Stimulated activated CD8-positive, alpha-beta memory T cell treated with anti-CD3 and anti-CD28 coated beads, Interleukin-4, amount 100 ng/mL, for 4 hours (primary cell): ENCODE data around the gene NFIA.

Source experiments
- DNase-seq, 2 donors: peaks; one replicate each; pipeline ENCODE4 v3.0.0-alpha.2; 2020; ENCODE audit warnings: low read depth in 2 of 2, low spot score in 1 of 2

Gene NFIA

GRCh38 chr1:61353797-61354406 is 271.5 kb downstream of the NFIA start:
- DNase-seq: no peak

- DNase-seq: no peak
These were observed 273.7 kb downstream of the NFIA start for GRCh38 chr1:61356016-61356415.

GRCh38 chr1:61356995-61357394 is 274.6 kb downstream of the NFIA start:
- no peak for DNase-seq

DNA sequence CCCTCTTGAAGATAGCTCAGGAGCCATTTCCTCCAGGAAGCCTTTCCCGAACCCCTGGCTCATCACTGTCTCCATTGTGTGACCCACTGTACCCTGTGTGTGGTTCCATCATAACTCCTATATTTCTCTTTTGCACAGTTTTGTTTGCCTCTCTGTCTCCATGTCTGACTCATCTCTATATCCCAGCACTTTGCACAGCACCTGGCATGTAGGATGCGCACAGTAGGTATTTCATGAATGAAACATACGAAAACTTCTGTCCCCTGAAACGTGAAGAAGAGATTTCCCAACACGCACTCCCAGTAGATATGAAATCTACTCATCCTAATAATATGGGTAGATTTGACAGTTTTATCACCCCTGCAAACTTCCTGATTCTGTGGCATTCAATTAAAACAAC is 275.2 kb downstream of the NFIA start:
- no peak for DNase-seq

- no peak for DNase-seq
These were observed 276.6 kb downstream of the NFIA start for GRCh38 chr1:61358770-61359455.

DNA sequence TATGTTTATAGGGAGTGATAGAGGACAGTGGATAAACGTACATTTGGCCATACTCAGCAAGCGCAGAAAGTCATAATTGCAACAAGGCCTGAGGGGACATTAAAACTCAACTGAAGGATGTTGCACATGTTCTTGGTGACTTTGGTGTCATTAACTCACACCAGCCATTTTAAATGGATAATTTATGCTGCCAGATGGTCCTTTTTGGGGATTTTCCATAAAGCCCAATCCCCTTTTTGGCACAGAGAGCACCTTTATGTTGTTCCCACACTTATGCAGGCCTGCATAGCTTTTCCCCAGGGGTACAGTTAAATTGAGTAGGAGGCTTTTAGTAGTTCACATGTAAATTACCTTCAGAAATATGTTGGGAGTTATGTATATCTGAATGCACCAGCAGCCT is 279.6 kb downstream of the NFIA start:
- no peak for DNase-seq

DNA sequence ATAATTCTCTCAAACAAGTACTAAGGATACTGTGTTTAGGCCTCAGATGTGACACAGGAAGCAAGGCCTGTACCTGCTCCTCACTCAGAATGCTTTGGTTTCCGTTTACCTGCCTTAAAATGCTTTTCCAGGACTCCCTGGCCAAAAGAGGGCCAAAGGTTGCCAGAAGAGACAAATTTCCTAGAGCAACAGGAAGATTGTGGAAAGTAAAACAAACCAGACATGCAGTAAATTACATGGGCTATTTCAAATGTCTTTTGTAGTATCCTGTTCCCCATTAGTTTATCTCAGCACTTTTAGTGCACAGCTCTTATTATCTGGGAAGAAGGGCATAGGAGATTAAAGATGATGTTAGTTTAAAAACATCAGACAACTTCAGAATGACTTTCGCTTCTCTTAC is 280.0 kb downstream of the NFIA start:
- DNase-seq: no peak

DNA sequence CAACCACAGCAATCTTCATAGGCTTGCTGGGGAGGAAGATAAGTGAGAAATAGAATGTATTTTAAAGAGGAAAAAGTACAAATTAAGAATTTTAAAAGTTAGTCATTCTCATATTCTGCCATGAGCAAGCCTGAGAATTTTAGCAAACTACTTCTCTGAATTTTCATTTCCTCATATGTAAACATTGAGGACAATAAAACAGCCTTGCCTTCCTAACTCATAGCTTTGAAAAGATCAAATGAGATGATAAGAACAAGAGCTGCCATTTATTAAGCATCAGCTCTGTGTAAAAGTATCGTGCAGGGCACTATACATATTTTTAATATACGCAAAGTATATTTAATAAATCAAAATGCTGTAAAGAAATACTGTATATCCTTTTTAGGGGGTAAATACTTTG is 286.0 kb downstream of the NFIA start:
- no peak for DNase-seq

GRCh38 chr1:61368876-61369275 is 286.5 kb downstream of the NFIA start:
- DNase-seq: no peak

GRCh38 chr1:61370177-61370912 is 288.0 kb downstream of the NFIA start:
- no peak for DNase-seq

DNA sequence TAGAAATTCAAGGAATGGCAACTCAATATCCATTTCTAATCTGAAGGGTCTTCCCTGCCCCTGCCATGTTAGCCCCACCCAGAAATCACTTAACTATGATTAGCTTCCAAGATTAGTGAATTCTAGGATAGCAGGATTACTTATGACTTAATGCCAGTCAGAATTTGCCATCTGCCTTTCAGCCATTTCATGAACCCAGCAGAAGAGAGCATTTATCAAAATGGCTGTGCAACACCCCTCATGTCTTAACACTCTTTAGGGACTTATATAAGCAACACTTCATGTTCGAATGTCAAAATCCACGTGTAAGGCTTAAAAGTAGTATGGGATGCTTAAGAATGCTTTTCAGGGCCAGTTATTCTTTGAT is 288.5 kb downstream of the NFIA start:
- no peak for DNase-seq

- no peak for DNase-seq
These were observed 290.6 kb downstream of the NFIA start for GRCh38 chr1:61372944-61373343.

- no peak for DNase-seq
These were observed 291.8 kb downstream of the NFIA start for GRCh38 chr1:61374156-61374555.

DNA sequence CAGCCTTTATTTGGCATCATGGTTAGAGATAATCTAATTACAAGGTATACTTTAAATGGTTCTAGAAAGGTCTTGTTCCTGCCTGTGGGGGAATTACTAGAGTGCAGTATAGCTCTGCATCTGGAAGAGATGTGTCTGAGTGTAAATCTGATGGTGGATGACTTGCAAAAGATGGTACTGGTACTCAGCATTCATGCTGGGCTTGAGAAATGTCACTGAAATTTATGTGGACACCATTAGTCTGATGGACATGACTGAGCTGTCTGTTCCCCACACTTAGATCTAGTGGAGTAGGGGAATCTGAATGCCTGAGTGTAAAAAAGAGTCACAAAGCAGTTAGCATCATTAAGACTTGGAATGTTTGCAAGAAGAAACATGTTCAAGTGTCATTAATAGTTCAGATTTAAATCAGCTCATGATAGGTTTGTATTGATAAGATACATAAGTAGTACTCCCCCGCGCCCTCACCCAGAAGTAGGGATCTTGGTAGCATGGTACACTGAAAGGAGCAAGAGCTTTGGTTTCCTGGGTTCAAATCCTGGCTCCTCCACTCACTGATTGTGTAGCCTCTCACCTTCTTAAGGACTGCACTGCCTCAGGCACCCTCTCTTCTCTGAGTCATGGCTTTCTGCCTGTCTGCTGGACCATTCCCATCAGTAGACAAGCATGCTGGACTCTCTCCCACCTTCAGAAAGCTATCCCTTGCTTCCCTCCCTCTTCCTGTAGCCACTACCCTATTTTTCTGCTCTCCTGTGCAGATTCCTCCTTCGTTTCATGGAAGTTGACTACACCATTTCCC is 292.9 kb downstream of the NFIA start:
- no peak for DNase-seq

- no peak for DNase-seq
These were observed 293.8 kb downstream of the NFIA start for GRCh38 chr1:61376151-61376550.

DNA sequence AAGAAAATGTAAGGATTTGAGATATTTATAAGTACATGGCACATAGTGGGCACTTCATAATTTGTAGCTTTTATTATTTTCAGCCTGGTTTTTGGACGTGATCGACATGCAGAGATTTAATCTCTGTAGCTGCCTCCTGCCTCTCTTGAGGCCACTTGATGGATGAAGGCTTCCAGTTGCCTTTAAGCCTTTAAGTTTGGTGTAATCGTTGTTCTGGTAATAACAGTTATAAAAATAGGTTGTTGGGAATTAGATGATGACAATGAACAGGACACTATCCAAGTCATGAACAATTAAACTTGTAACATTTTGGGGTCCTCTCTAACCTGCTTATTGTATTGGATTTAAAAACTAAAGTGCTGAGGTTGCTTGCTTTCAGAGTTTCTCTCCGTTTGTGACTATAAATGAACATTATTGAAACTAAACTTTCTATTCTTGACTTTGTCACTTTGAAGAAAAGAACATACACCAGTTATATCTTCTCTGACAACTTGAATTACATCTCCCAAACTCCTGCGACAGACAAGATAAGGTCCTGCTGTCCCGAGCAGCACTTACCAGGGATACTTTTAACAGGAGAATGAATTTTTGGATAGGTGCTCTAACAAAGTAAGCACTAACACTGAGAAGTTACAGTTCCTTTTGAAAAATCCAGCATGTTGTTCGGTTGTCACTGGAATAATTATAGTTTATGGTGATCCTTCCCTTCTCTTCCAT is 295.0 kb downstream of the NFIA start:
- no peak for DNase-seq

- DNase-seq: no peak
These were observed 296.3 kb downstream of the NFIA start for GRCh38 chr1:61378494-61379180.

DNA sequence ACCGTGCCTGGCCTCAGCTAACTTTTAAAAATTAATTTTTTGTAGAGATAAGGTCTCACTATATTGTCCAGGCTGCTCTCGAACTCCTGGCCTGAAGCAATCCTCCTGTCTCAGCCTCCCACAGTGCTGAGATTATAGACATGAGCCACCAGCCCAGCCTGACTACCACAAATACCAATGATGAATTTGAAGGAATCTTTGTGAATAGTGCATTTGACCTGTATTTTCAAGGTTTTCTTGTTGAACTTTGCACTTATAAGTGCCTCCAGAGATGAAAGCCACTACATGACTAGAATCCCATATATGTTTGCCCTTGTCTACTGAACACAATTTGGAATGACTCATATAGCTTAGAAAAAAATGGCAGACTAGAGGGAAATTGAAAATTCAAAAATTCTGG is 297.3 kb downstream of the NFIA start:
- DNase-seq: no peak

DNA sequence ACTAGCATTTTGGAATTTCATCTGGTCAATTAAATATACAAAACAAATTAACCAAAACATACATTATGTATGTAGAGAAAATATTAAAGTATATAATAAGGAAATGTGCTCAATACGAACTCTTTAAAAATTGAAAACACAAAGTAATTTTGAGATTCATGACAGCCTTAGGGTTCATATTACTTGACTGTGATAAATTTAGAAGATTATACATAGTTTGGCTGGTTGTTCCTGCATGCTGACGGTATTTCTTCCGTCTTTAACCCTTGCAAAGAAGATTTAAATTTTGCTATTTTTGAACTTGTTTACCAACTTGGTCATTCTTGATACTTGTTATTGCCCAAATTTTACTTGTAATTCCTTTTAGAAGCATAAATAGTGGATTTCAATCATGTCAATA is 298.2 kb downstream of the NFIA start:
- no peak for DNase-seq

DNA sequence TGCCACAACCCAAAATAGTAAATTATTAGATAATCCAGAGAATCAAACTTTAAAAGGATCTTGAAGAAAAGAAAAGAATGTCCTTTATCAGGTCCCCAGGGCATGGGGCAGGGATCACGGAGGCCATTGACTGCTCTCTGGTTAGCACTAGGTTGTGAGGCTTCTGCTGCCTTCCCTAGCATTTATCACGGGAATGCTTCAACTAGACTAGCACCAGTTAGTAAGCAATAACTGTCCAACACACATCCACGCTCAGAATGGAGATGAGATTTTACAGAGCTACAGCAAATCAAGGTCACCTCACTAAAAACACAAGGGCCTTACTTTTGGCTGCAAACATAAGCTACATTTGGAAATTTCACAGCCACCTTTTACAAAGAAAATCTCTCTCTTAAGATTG is 304.0 kb downstream of the NFIA start:
- DNase-seq: no peak

DNA sequence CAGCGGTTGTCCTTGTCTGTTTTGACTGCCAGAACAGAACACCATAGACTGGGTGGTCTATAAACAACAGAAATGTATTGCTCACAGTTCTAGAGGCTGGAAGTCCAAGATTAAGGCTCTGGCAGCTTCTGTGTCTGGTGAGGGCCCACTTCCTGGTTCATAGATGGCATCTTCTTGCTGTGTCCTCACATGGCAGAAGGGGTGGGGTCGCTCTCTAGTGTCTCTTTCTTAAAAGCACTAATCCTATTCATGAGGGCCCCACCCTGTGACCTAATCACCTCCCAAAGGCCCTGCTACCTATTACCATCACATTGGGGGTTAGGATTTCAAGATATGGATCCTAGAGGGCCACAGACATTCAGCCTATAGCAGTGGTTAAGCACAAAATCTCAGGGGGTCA is 304.4 kb downstream of the NFIA start:
- no peak for DNase-seq
